GM19023 (cell line): ENCODE results near the gene TNXB.
"Not testable (repeated sequence)": the region's sequence is repeated elsewhere in the genome, so short reads cannot be mapped to it uniquely, and the experiment has no call there.

ENCODE experiments used
- ATAC-seq: cut with Tn5 transposase; IDR thresholded peaks from one replicate; pipeline ENCODE4 v1.9.1; 2021; ENCODE audit warnings: mild to moderate bottlenecking, moderate library complexity; ENCODE audit not compliant: unreplicated experiment

TNXB gene

GRCh38 chr6:32109114-32109764, at the start of gene TNXB:
TSS of gene TNXB (minus strand) at chr6:32109338. CDS start at chr6:32098198, 11,140 bp downstream.
- ATAC-seq, result no peak

- no peak for ATAC-seq
Measured at GRCh38 chr6:32158052-32158451, 48.9 kb upstream of the TNXB start.

- ATAC-seq, result no peak
Measured at GRCh38 chr6:32156891-32157290, 47.8 kb upstream of the TNXB start.

GRCh38 chr6:32154514-32155161, 45.5 kb upstream of the TNXB start:
- ATAC-seq, result peak; percentile 56

- peak; percentile 36 for ATAC-seq
Measured at GRCh38 chr6:32153564-32154513, 44.7 kb upstream of the TNXB start, which contains the start of gene PPT2. TSS of gene PPT2 (plus strand) at chr6:32154141. CDS start at chr6:32154595, 454 bp downstream.

- no peak for ATAC-seq
Measured at GRCh38 chr6:32152769-32153563, 43.8 kb upstream of the TNXB start.

GRCh38 chr6:32151863-32152768, 43.0 kb upstream of the TNXB start, which contains the start of gene PRRT1:
TSS of gene PRRT1 (minus strand) at chr6:32151939. CDS start at chr6:32151827, 112 bp downstream.
- ATAC-seq, result no peak

GRCh38 chr6:32151181-32151862, 42.2 kb upstream of the TNXB start:
- ATAC-seq, result no peak

GRCh38 chr6:32149932-32150870, 41.1 kb upstream of the TNXB start:
- ATAC-seq, result no peak

- ATAC-seq, result no peak
Measured at GRCh38 chr6:32149092-32149755, 40.1 kb upstream of the TNXB start.

- ATAC-seq, result no peak
Measured at GRCh38 chr6:32148289-32149091, 39.4 kb upstream of the TNXB start.

- ATAC-seq, result no peak
Measured at GRCh38 chr6:32147401-32148132, 38.4 kb upstream of the TNXB start.

- ATAC-seq, result no peak
Measured at GRCh38 chr6:32146687-32147086, 37.5 kb upstream of the TNXB start.

- no peak for ATAC-seq
Measured at GRCh38 chr6:32146287-32146686, 37.1 kb upstream of the TNXB start.

GRCh38 chr6:32144238-32144637, 35.1 kb upstream of the TNXB start:
- ATAC-seq, result not testable (repeated sequence)
